NCI-H2081 treated with DMSO at 0.1 percent for 48 hours (cell line): ENCODE data around the gene NIPBL.
"Not testable (repeated sequence)": the region's sequence is repeated elsewhere in the genome, so short reads cannot be mapped to it uniquely, and the experiment has no call there.

Source experiments
- DNase-seq: peaks from one replicate; lab custom pipeline; 2025; lab: John Stamatoyannopoulos, UW

The NIPBL gene

GRCh38 chr5:37088009-37088408 is 211.4 kb downstream of the NIPBL start:
- no peak for DNase-seq

GRCh38 chr5:37090123-37090726 is 213.7 kb downstream of the NIPBL start:
- no peak for DNase-seq

- no peak for DNase-seq
Measured at GRCh38 chr5:37090781-37091180, 214.2 kb downstream of the NIPBL start.

GRCh38 chr5:37093795-37094194 is 217.2 kb downstream of the NIPBL start:
- DNase-seq = not testable (repeated sequence)

- not testable (repeated sequence) for DNase-seq
Measured at GRCh38 chr5:37099267-37099666, 222.7 kb downstream of the NIPBL start.

GRCh38 chr5:37103302-37103701 is 226.7 kb downstream of the NIPBL start:
- no peak for DNase-seq

GRCh38 chr5:37109338-37109737 is 232.8 kb downstream of the NIPBL start:
- no peak for DNase-seq

- no peak for DNase-seq
Measured at GRCh38 chr5:37110135-37110534, 233.6 kb downstream of the NIPBL start.

GRCh38 chr5:37111426-37112382 is 235.1 kb downstream of the NIPBL start:
- DNase-seq = no peak

GRCh38 chr5:37112383-37112991 is 235.9 kb downstream of the NIPBL start:
- DNase-seq = no peak
